CD1c-positive myeloid dendritic cell (primary cell): Measurements from ENCODE around the gene SUCLA2.
"Not testable (repeated sequence)": the region's sequence is repeated elsewhere in the genome, so short reads cannot be mapped to it uniquely, and the experiment has no call there.

Experiments
- DNase-seq: peaks from one replicate; pipeline ENCODE4 v3.0.0-alpha.2; 2016; ENCODE audit errors: extremely low spot score

Gene SUCLA2

GRCh38 chr13:48001114-48001881 is at the start of gene SUCLA2:
Gene SUCLA2 (minus strand): TSS chr13:48001273. CDS start chr13:48001269, 4 bp downstream.
- DNase-seq: peak; percentile 96

GRCh38 chr13:48050550-48050949 is 49.5 kb upstream of the SUCLA2 start:
- DNase-seq: no peak

GRCh38 chr13:48043789-48044503 is 42.9 kb upstream of the SUCLA2 start:
- no peak for DNase-seq

- DNase-seq: no peak
These were observed 41.8 kb upstream of the SUCLA2 start for GRCh38 chr13:48042894-48043293.

- no peak for DNase-seq
These were observed 39.8 kb upstream of the SUCLA2 start for GRCh38 chr13:48040896-48041295.

- DNase-seq: no peak
These were observed 39.0 kb upstream of the SUCLA2 start for GRCh38 chr13:48040049-48040448.

GRCh38 chr13:48038761-48039160 is 37.7 kb upstream of the SUCLA2 start:
- peak; percentile 20 for DNase-seq

GRCh38 chr13:48037346-48038173 is 36.5 kb upstream of the SUCLA2 start, which contains the start of gene NUDT15:
Gene NUDT15 (plus strand): TSS chr13:48037726. CDS start chr13:48037747, 21 bp downstream.
- DNase-seq: peak; percentile 98

- no peak for DNase-seq
These were observed 28.8 kb upstream of the SUCLA2 start for GRCh38 chr13:48029859-48030258.

GRCh38 chr13:48028066-48028465 is 27.0 kb upstream of the SUCLA2 start:
- no peak for DNase-seq

- no peak for DNase-seq
These were observed 18.7 kb upstream of the SUCLA2 start for GRCh38 chr13:48019796-48020195.

GRCh38 chr13:48018637-48019036 is 17.6 kb upstream of the SUCLA2 start:
- DNase-seq: no peak

GRCh38 chr13:48014359-48014758 is 13.3 kb upstream of the SUCLA2 start:
- no peak for DNase-seq

GRCh38 chr13:48012668-48013067 is 11.6 kb upstream of the SUCLA2 start:
- no peak for DNase-seq

- no peak for DNase-seq
These were observed 9.6 kb upstream of the SUCLA2 start for GRCh38 chr13:48010698-48011097.

GRCh38 chr13:48009284-48009683 is 8.2 kb upstream of the SUCLA2 start:
- DNase-seq: no peak

- no peak for DNase-seq
These were observed 5.3 kb upstream of the SUCLA2 start for GRCh38 chr13:48006396-48006795.

GRCh38 chr13:48004201-48004600 is 3.1 kb upstream of the SUCLA2 start:
- peak; percentile 21 for DNase-seq

GRCh38 chr13:48001999-48002398 is 926 bp upstream of the SUCLA2 start:
- DNase-seq: not testable (repeated sequence)

GRCh38 chr13:48000559-48001113 is 437 bp downstream of the SUCLA2 start:
- peak; percentile 3 for DNase-seq

GRCh38 chr13:47999973-48000372 is 1.1 kb downstream of the SUCLA2 start:
- peak; percentile 8 for DNase-seq

GRCh38 chr13:47997384-47997783 is 3.7 kb downstream of the SUCLA2 start:
- DNase-seq: no peak
